WTC11 (cell line): ENCODE results near the gene GSTT2B. TPM values are rescaled to one million over a fixed set of nuclear protein-coding genes. Genes with fewer than 3 reads are reported as not detected.
"Not testable (repeated sequence)": the region's sequence is repeated elsewhere in the genome, so short reads cannot be mapped to it uniquely, and the experiment has no call there.

ENCODE experiments used
- ATAC-seq: fragments of 200-7000 bp; cut with Tn5 transposase; 2 replicates; pipeline ENCODE4 v1.10.0; 2021; ENCODE audit warnings: mild to moderate bottlenecking, moderate library complexity
- CTCF ChIA-PET: fragments of 300-600 bp; sonication (Branson Sonifier 250); formaldehyde crosslinking; loops from one replicate; lab custom pipeline; 2021; ENCODE audit warnings: antibody characterized with exemption; lab: Charles Lee
- POLR2A ChIA-PET: fragments of 350-600 bp; sonication (Branson Sonifier 250); formaldehyde crosslinking; loops from one replicate; lab custom pipeline; 2021; ENCODE audit warnings: antibody characterized with exemption; lab: Charles Lee
- DNase-seq: peaks from one replicate; pipeline ENCODE4 v3.0.0; 2021; ENCODE audit warnings: low spot score
- H3K27ac Mint-ChIP-seq: 2 replicates; pipeline ENCODE4 v1.8.0; 2021; ENCODE audit warnings: mixed read lengths
- H3K27me3 Mint-ChIP-seq: 2 replicates; pipeline ENCODE4 v1.8.0; 2021; ENCODE audit warnings: low read depth, mild to moderate bottlenecking, moderate library complexity, mixed read lengths
- H3K36me3 Mint-ChIP-seq: 2 replicates; pipeline ENCODE4 v1.8.0; 2021; ENCODE audit warnings: mixed read lengths
- H3K4me1 Mint-ChIP-seq: 2 replicates; pipeline ENCODE4 v1.8.0; 2022; ENCODE audit warnings: mixed read lengths
- H3K4me3 Mint-ChIP-seq: 2 replicates; pipeline ENCODE4 v1.8.0; 2021; ENCODE audit warnings: mild to moderate bottlenecking, moderate library complexity, mixed read lengths
- H3K9me3 Mint-ChIP-seq: 2 replicates; pipeline ENCODE4 v1.8.0; 2021; ENCODE audit warnings: mixed read lengths
- ETV6 ChIP-seq: sonication (generic); formaldehyde crosslinking; IDR thresholded peaks from 2 replicates; pipeline ENCODE4 v1.8.1; 2022; ENCODE audit warnings: mild to moderate bottlenecking, missing genetic modification reagents
- NFE2L1 ChIP-seq: sonication (generic); formaldehyde crosslinking; IDR thresholded peaks from 2 replicates; pipeline ENCODE4 v1.8.1; 2023; ENCODE audit warnings: missing genetic modification reagents
- ZNF423 ChIP-seq: fragments of 250-450 bp; sonication (Bioruptor Pico); IDR thresholded peaks from 2 replicates; pipeline ENCODE4 v2.1.2; 2022; ENCODE audit warnings: mild to moderate bottlenecking, moderate library complexity
- total RNA-seq: library from RNA; stranded (reverse); gene quantifications from 3 replicates; pipeline ENCODE4 v1.2.3, GENCODE V29; 2021
- TF ChIP-seq, protein P1 (sequence below): fragments of 200-600 bp; IDR thresholded peaks from 2 replicates; pipeline ENCODE4 v1.8.0; 2022; ENCODE audit warnings: antibody characterized with exemption
- TF ChIP-seq, protein P2 (sequence below): sonication (generic); formaldehyde crosslinking; IDR thresholded peaks from 2 replicates; pipeline ENCODE4 v1.8.1; 2023; ENCODE audit warnings: mild to moderate bottlenecking, missing genetic modification reagents, moderate library complexity
- TF ChIP-seq, protein P3 (sequence below): sonication (generic); formaldehyde crosslinking; IDR thresholded peaks from 2 replicates; pipeline ENCODE4 v1.8.0; 2022; ENCODE audit warnings: mild to moderate bottlenecking, missing genetic modification reagents
- TF ChIP-seq, protein P4 (sequence below): sonication (generic); formaldehyde crosslinking; IDR thresholded peaks from 2 replicates; pipeline ENCODE4 v1.8.0; 2022; ENCODE audit warnings: mild to moderate bottlenecking, missing genetic modification reagents

GSTT2B gene
- total RNA-seq, 1 experiment from 2014 or later, result 16.6 TPM

DNA sequence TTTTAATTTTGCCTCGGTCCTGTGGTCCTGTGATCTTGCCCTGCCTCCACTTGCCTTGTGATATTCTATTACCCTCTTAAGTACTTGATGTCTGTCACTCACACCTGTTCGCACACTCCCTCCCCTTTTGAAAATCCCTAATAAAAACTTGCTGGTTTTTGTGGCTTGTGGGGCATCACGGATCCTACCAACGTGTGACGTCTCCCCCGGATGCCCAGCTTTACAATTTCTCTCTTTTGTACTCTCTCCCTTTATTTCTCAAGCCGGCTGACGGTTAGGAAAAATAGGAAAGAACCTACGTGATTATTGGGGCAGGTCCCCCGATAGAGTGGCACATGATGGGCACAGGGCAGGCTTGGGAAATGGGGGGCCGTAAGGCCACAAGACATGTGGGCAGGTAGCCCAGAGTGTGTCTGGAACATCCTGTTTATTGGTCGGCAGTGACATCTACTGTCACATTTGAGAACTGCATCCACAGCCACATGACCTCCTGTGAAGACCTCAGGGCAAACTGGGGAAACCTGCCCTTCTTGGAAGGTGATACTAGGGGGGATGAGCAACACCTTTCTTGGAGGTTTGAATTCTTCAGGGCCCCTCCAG lies 4.6 kb downstream of the GSTT2B start:
- H3K9me3 Mint-ChIP-seq, H3K27me3 Mint-ChIP-seq, H3K36me3 Mint-ChIP-seq, POLR2A ChIA-PET: not testable (repeated sequence)
- DNase-seq (peak; percentile 88), ATAC-seq (peak; percentile 82)
- TF ChIP-seq, protein P1, sequence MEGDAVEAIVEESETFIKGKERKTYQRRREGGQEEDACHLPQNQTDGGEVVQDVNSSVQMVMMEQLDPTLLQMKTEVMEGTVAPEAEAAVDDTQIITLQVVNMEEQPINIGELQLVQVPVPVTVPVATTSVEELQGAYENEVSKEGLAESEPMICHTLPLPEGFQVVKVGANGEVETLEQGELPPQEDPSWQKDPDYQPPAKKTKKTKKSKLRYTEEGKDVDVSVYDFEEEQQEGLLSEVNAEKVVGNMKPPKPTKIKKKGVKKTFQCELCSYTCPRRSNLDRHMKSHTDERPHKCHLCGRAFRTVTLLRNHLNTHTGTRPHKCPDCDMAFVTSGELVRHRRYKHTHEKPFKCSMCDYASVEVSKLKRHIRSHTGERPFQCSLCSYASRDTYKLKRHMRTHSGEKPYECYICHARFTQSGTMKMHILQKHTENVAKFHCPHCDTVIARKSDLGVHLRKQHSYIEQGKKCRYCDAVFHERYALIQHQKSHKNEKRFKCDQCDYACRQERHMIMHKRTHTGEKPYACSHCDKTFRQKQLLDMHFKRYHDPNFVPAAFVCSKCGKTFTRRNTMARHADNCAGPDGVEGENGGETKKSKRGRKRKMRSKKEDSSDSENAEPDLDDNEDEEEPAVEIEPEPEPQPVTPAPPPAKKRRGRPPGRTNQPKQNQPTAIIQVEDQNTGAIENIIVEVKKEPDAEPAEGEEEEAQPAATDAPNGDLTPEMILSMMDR, result peak; percentile 84
- TF ChIP-seq, protein P2, sequence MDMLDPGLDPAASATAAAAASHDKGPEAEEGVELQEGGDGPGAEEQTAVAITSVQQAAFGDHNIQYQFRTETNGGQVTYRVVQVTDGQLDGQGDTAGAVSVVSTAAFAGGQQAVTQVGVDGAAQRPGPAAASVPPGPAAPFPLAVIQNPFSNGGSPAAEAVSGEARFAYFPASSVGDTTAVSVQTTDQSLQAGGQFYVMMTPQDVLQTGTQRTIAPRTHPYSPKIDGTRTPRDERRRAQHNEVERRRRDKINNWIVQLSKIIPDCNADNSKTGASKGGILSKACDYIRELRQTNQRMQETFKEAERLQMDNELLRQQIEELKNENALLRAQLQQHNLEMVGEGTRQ (CRISPR knock-in tag), result peak; percentile 69
- peak; percentile 35; the same call in 1 of the 2 replicates for TF ChIP-seq ETV6 (CRISPR knock-in tag)
- TF ChIP-seq, protein P3, sequence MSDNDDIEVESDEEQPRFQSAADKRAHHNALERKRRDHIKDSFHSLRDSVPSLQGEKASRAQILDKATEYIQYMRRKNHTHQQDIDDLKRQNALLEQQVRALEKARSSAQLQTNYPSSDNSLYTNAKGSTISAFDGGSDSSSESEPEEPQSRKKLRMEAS (CRISPR knock-in tag), result 0 out of 2 replicates have a peak, but pooled peaks have one; percentile 41
- TF ChIP-seq, protein P4, sequence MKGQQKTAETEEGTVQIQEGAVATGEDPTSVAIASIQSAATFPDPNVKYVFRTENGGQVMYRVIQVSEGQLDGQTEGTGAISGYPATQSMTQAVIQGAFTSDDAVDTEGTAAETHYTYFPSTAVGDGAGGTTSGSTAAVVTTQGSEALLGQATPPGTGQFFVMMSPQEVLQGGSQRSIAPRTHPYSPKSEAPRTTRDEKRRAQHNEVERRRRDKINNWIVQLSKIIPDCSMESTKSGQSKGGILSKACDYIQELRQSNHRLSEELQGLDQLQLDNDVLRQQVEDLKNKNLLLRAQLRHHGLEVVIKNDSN (CRISPR knock-in tag), result peak; percentile 53
- Mint-ChIP-seq H3K4me3 (peak overlapping the region; percentile 63), H3K4me1 (peaks cover 28% of the 10 kb centered on the region), H3K27ac (peak overlapping the region; percentile 100)
- CTCF ChIA-PET, result interaction anchor here (0.7 to 1.2 kb wide), 4 partner anchors 85 to 106 kb away, joined by 3 to 8 read pairs (median 4); partner anchors contain the start of gene SLC2A11

DNA sequence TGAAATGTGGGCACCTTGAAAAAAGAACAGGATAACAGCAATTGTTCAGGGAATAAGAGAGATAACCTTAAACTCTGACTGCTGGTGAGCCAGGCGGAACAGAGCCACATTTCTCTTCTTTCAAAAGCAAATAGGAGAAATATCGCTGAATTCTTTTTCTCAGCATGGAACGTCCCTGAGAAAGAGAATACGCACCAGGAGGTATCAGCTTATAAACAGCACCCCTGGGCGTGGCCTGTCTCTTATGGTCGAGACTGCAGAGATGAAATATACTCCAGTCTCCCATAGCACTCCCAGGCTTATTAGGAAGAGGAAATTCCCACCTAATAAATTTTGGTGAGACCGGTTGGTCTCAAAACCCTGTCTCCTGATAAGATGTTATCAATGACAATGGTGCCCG lies 5.1 kb downstream of the GSTT2B start:
- ATAC-seq, H3K36me3 Mint-ChIP-seq, POLR2A ChIA-PET, H3K9me3 Mint-ChIP-seq, DNase-seq, H3K27me3 Mint-ChIP-seq: not testable (repeated sequence)
- peaks cover 30% of the 10 kb centered on the region for H3K4me1 Mint-ChIP-seq
- H3K27ac Mint-ChIP-seq, result peak overlapping the region; percentile 79
- CTCF ChIA-PET, result interaction anchor here (0.7 to 1.2 kb wide), 4 partner anchors 84 to 106 kb away, joined by 3 to 8 read pairs (median 4); partner anchors contain the start of gene SLC2A11
- peak; percentile 90 for TF ChIP-seq ZNF423 (CRISPR knock-in tag)
- peak overlapping the region; percentile 63; the same call in 1 of the 2 replicates for H3K4me3 Mint-ChIP-seq

DNA sequence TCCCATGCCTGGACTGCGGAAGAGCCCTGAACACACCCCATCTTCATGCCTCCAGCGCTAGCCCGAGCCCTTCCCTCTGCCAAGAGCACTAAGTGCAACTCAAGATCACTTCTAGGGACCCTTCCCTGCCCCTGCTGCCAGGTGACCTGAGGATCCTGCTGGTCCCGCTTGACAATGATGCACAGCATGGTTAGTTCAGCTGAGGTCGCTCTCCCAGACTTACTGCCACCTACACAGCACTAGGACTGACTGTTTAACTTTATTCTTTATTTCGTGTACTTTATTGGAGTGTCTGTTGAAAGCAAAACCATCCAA lies 6.0 kb downstream of the GSTT2B start:
- H3K9me3 Mint-ChIP-seq, H3K4me3 Mint-ChIP-seq, H3K27me3 Mint-ChIP-seq, DNase-seq, CTCF ChIA-PET, POLR2A ChIA-PET, ATAC-seq, H3K36me3 Mint-ChIP-seq: not testable (repeated sequence)
- Mint-ChIP-seq H3K27ac (peak overlapping the region; percentile 79), H3K4me1 (peaks cover 28% of the 10 kb centered on the region)

DNA sequence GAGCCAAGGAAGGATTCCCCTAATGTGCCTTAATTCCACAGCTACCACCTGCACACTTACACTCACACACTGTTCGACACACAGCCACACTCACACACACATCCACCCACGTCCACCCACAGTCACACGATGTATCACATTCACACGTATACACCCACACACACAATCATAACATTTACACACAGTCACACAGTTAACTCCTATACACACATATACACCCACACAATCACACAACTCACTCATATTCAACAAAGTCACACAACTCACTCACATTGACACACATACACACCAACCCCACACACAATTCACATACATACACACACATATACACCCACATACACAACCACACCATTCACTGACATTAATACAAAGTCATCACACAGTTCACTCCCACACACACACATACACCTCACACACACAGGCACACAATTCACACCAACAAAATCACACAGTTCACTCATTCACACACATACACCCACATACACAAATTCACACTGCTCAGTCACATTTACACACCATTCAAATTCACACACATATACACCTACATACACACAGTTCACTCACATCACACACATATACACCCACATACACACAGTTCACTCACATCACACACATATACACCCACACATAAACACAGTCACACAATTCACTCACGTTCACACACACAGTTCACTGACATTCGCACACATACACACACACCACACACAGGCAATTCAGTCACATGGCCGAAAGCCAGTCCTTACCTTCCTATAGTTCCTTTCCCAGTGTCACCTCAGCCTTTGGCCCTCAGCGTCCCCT lies 6.6 kb downstream of the GSTT2B start:
- peak overlapping the region; percentile 79 for H3K27ac Mint-ChIP-seq
- H3K27me3 Mint-ChIP-seq, POLR2A ChIA-PET, ATAC-seq, CTCF ChIA-PET, DNase-seq, H3K4me3 Mint-ChIP-seq, H3K9me3 Mint-ChIP-seq, H3K36me3 Mint-ChIP-seq: not testable (repeated sequence)
- H3K4me1 Mint-ChIP-seq, result peaks cover 28% of the 10 kb centered on the region
- TF ChIP-seq, protein P2 (CRISPR knock-in tag), result peak; percentile 50; the same call in 1 of the 2 replicates
- 0 out of 2 replicates have a peak, but pooled peaks have one; percentile 38 for TF ChIP-seq NFE2L1 (CRISPR knock-in tag)

DNA sequence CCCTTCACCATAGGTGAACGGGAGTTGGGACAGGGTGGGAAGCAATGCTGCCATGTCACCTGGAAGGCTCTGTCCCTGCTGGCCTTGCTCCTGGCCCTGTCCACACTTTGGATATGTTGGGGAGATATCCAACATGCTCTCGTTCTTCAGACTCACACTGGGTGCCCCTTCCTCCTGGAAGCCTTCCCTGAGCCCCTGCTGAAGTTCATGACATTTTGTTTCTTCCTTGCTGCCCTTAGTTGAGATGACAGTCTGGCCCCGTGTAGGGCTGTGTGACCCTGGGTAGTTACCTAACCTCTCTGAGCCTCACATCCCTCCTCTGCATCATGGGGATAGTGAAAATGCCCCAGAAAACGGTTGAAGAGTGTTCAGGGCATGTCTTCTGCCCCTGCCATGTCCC lies 7.5 kb downstream of the GSTT2B start:
- H3K4me3 Mint-ChIP-seq, ATAC-seq, DNase-seq, H3K27ac Mint-ChIP-seq, H3K36me3 Mint-ChIP-seq, H3K27me3 Mint-ChIP-seq, POLR2A ChIA-PET, H3K9me3 Mint-ChIP-seq: not testable (repeated sequence)
- CTCF ChIA-PET, result interaction anchor here (1.1 kb wide), 1 partner anchor 24 kb away, joined by 3 read pairs; no protein-coding TSS in a partner anchor
- peaks cover 28% of the 10 kb centered on the region for H3K4me1 Mint-ChIP-seq

DNA sequence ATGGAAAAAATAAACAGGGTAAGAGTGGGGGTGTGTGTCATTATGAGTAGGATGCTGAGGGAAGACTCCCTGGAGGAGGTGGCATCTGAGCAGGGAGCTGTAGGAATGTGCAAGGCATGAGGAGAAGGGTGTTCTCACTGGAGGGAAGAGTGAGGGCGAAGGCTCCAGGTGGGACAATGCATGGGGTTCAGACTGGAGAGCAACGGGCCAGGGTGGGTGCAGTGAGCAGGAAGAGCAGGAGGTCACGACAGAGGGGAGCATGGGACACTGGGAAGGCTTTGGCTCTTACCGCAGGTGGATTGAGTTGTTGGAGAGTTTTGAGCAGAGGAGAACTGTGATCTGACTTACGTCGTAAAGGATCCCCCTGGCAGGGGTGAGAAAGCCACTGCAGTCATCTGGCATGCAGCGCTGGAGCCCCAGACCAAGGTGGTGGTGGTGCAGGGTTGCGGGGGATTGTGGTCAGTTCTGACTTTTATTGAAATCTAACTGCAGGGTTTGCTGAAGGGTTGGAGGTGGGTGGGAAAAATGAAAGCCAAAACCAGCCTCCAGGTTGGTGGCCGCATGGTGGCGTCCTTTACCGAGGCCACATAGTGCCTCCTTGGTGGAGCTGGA lies 8.1 kb downstream of the GSTT2B start:
- H3K27me3 Mint-ChIP-seq, H3K9me3 Mint-ChIP-seq, H3K27ac Mint-ChIP-seq, POLR2A ChIA-PET, DNase-seq, H3K4me3 Mint-ChIP-seq, ATAC-seq, H3K36me3 Mint-ChIP-seq: not testable (repeated sequence)
- CTCF ChIA-PET, result interaction anchor here (1.1 kb wide), 1 partner anchor 23 kb away, joined by 3 read pairs; no protein-coding TSS in a partner anchor
- peaks cover 28% of the 10 kb centered on the region for H3K4me1 Mint-ChIP-seq

DNA sequence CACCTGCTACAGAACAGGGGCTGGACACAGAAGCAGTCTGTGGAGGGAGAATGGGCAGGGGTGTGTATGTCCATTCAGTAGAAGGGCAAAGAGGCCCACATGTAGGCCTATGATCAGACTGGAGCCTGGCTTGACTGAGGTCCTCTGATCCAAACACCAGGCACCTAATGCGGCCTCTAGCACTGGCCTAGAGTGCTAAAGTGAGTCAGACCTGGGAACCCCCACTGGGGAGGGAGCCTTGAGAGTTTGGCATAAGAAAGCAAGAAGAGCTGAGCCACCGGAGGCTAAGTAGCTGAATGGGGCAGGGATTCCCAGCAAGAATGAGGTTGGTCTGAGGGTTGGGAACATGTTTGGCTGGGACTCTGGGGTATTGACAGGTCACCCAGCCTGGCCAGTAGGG lies 9.6 kb downstream of the GSTT2B start:
- H3K27me3 Mint-ChIP-seq, POLR2A ChIA-PET, H3K4me3 Mint-ChIP-seq, H3K36me3 Mint-ChIP-seq, DNase-seq: not testable (repeated sequence)
- H3K27ac Mint-ChIP-seq, result 0 out of 2 replicates have a peak overlapping the region, but pooled peaks have one; percentile 57
- CTCF ChIA-PET, result interaction anchor here (0.6 kb wide), 1 partner anchor 21 kb away, joined by 3 read pairs; no protein-coding TSS in a partner anchor
- ATAC-seq, result 0 out of 2 replicates have a peak, but pooled peaks have one; percentile 28
- peaks cover 12% of the 10 kb centered on the region for H3K9me3 Mint-ChIP-seq
- peaks cover 26% of the 10 kb centered on the region for H3K4me1 Mint-ChIP-seq

DNA sequence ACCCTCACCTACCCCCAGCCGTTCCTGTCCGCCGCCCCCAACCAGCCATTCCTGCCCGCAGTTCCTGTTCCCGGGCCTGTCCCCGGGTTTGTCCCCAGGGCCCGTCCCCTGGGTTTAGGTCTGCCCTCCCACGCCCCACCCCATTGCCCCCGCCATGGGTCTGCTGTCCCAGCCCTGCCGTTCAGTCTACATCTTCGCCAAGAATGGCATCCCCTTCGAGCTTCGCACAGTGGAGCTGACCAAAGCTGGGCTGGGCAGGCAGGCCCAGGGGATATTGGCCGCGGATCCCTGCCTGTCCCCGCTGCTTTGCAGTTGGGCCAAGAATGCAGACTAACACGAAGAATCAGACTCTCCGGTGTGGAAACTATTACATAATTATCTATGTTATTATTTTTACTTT lies 11.2 kb downstream of the GSTT2B start:
- H3K36me3 Mint-ChIP-seq, CTCF ChIA-PET, H3K27ac Mint-ChIP-seq, DNase-seq, H3K4me3 Mint-ChIP-seq, ATAC-seq, POLR2A ChIA-PET: not testable (repeated sequence)
- peaks cover 21% of the 10 kb centered on the region for H3K27me3 Mint-ChIP-seq
- H3K4me1 Mint-ChIP-seq, result peaks cover 13% of the 10 kb centered on the region
- peaks cover 19% of the 10 kb centered on the region for H3K9me3 Mint-ChIP-seq
